H1 (cell line): ENCODE measurements around the gene STAG2. TPM values are rescaled to one million over a fixed set of nuclear protein-coding genes. Genes with fewer than 3 reads are reported as not detected.
A peak's percentile ranks its signal among the peaks of the same experiment; 100 is the strongest.

Source experiments
- CTCF ChIA-PET: fragments of 300-600 bp; sonication (Branson Sonifier 250); formaldehyde crosslinking; loops from one replicate; lab custom pipeline; 2021; ENCODE audit not compliant: partially characterized antibody; lab: Charles Lee
- POLR2A ChIA-PET: fragments of 300-600 bp; sonication (Branson Sonifier 250); formaldehyde crosslinking; loops from one replicate; lab custom pipeline; 2021; ENCODE audit warnings: inconsistent platforms; ENCODE audit not compliant: partially characterized antibody; lab: Charles Lee
- DNase-seq, 2 experiments: peaks; one replicate each; pipeline versions ENCODE4 v3.0.0 to v3.0.0-alpha.2; 2010 to 2022; ENCODE audit warnings: low spot score in 2 of 2, low read depth in 1 of 2, mixed read lengths in 1 of 2
- FAIRE-seq: peaks from 2 replicates; lab custom pipeline; 2011; peaks lifted over from hg19 to GRCh38; lab: Jason Lieb, UNC
- H2AFZ ChIP-seq: 2 replicates; pipeline ENCODE4 v1.8.1; 2012; ENCODE audit warnings: low read length, inconsistent platforms
- H2AK5ac ChIP-seq: 2 replicates; pipeline ENCODE4 v1.6.1; 2013; ENCODE audit warnings: low read depth, low read length
- H2BK120ac ChIP-seq: replicated peaks from 2 replicates; pipeline ENCODE3; 2013; ENCODE audit warnings: low read depth, low read length, inconsistent platforms
- H2BK12ac ChIP-seq: 2 replicates; pipeline ENCODE4 v1.6.1; 2013; ENCODE audit warnings: low read depth, low read length
- H2BK15ac ChIP-seq: 2 replicates; pipeline ENCODE4 v1.6.1; 2013; ENCODE audit warnings: low read length
- H2BK20ac ChIP-seq: 2 replicates; pipeline ENCODE4 v1.6.1; 2013; ENCODE audit warnings: low read length
- H2BK5ac ChIP-seq: 2 replicates; pipeline ENCODE4 v1.6.1; 2013; ENCODE audit warnings: low read depth, low read length
- H3K14ac ChIP-seq: 2 replicates; pipeline ENCODE4 v1.6.1; 2013; ENCODE audit warnings: inconsistent platforms; ENCODE audit not compliant: insufficient read length
- H3K18ac ChIP-seq: 2 replicates; pipeline ENCODE4 v1.6.1; 2013; ENCODE audit warnings: low read length; ENCODE audit errors: extremely low read depth
- H3K23ac ChIP-seq: 2 replicates; pipeline ENCODE4 v1.6.1; 2013; ENCODE audit warnings: inconsistent platforms; ENCODE audit not compliant: insufficient read length
- H3K23me2 ChIP-seq: 2 replicates; pipeline ENCODE4 v1.6.1; 2013; ENCODE audit warnings: low read depth, low read length
- H3K27ac ChIP-seq: 2 replicates; pipeline ENCODE4 v1.6.1; 2011; ENCODE audit warnings: low read depth, low read length, inconsistent platforms
- H3K27me3 ChIP-seq, 4 experiments: replicated peaks in 1 of 4; 1 replicate in 1 of 4; 2 replicates in 3 of 4; pipeline versions ENCODE4 v1.6.1 to v1.8.1; 2011 to 2013; ENCODE audit warnings: low read length in 3 of 4, mild to moderate bottlenecking in 3 of 4, inconsistent platforms in 2 of 4, mixed read lengths in 2 of 4, moderate library complexity in 1 of 4; ENCODE audit not compliant: control insufficient read depth in 3 of 4, insufficient read depth in 3 of 4; ENCODE audit errors: extremely low read depth in 1 of 4
- H3K36me3 ChIP-seq, 4 experiments: 2 replicates each; pipeline versions ENCODE4 v1.6.1 to v1.8.1; 2011 to 2013; ENCODE audit warnings: mild to moderate bottlenecking in 4 of 4, low read length in 3 of 4, moderate library complexity in 2 of 4, control low read depth in 1 of 4, inconsistent platforms in 1 of 4; ENCODE audit not compliant: insufficient read depth in 4 of 4, control insufficient read depth in 2 of 4
- H3K4ac ChIP-seq: replicated peaks from 2 replicates; pipeline ENCODE3; 2013; ENCODE audit warnings: low read length, low read depth, mixed read lengths, inconsistent platforms; ENCODE audit not compliant: insufficient read length
- H3K4me1 ChIP-seq, 4 experiments: replicated peaks in 1 of 4; 1 replicate in 1 of 4; 2 replicates in 3 of 4; pipeline versions ENCODE4 v1.6.1 to v1.8.1; 2011 to 2013; ENCODE audit warnings: low read length in 3 of 4, inconsistent platforms in 2 of 4, mixed read lengths in 1 of 4; ENCODE audit not compliant: insufficient read depth in 4 of 4, control insufficient read depth in 3 of 4
- H3K4me2 ChIP-seq, 2 experiments: 2 replicates each; pipeline versions ENCODE4 v1.6.1 to v1.8.1; 2011 to 2013; ENCODE audit warnings: low read depth in 2 of 2, low read length in 2 of 2, control low read depth in 1 of 2, inconsistent platforms in 1 of 2, mild to moderate bottlenecking in 1 of 2; ENCODE audit not compliant: insufficient read depth in 1 of 2
- H3K4me3 ChIP-seq, 4 experiments: fragments of 200-600, 300-600 bp in 1 of 4; sonication (generic), shearing (Covaris generic), sonication (Bioruptor Twin) in 1 of 4; 2 replicates each; pipeline versions ENCODE4 v1.5.1 to v1.8.1; 2011 to 2016; ENCODE audit warnings: low read length in 4 of 4, low read depth in 3 of 4, control low read depth in 2 of 4, inconsistent platforms in 2 of 4, mild to moderate bottlenecking in 2 of 4, mixed read lengths in 1 of 4, moderate library complexity in 1 of 4; ENCODE audit not compliant: insufficient read depth in 2 of 4; ENCODE audit errors: extremely low read depth in 1 of 4
- H3K56ac ChIP-seq: replicated peaks from 2 replicates; pipeline ENCODE3; 2013; ENCODE audit warnings: low read depth, mild to moderate bottlenecking, mixed read lengths, low read length, inconsistent platforms; ENCODE audit not compliant: insufficient read length
- H3K79me1 ChIP-seq: 2 replicates; pipeline ENCODE4 v1.6.1; 2013; ENCODE audit warnings: low read depth, low read length, control low read depth
- H3K79me2 ChIP-seq, 2 experiments: 2 replicates each; pipeline versions ENCODE4 v1.6.1 to v1.8.1; 2012 to 2013; ENCODE audit warnings: low read length in 2 of 2, mild to moderate bottlenecking in 2 of 2, inconsistent platforms in 1 of 2; ENCODE audit not compliant: insufficient read depth in 2 of 2, control insufficient read depth in 1 of 2
- H3K9ac ChIP-seq, 4 experiments: replicated peaks in 1 of 4; 1 replicate in 1 of 4; 2 replicates in 3 of 4; pipeline versions ENCODE4 v1.6.1 to v1.8.1; 2011 to 2013; ENCODE audit warnings: low read depth in 3 of 4, low read length in 3 of 4, control low read depth in 2 of 4, mild to moderate bottlenecking in 2 of 4, moderate library complexity in 2 of 4, inconsistent platforms in 1 of 4; ENCODE audit errors: extremely low read depth in 1 of 4
- H3K9me3 ChIP-seq, 2 experiments: 2 replicates each; pipeline versions ENCODE4 v1.6.1 to v1.8.1; 2012 to 2013; ENCODE audit warnings: mild to moderate bottlenecking in 2 of 2, moderate library complexity in 2 of 2, control low read depth in 1 of 2, inconsistent platforms in 1 of 2, low read depth in 1 of 2, low read length in 1 of 2, mixed read lengths in 1 of 2; ENCODE audit not compliant: insufficient read depth in 2 of 2
- H4K20me1 ChIP-seq, 2 experiments: replicated peaks in 1 of 2; 2 replicates each; pipeline versions ENCODE3 to v1.8.1; 2011 to 2013; ENCODE audit warnings: inconsistent platforms in 2 of 2, low read length in 2 of 2, mild to moderate bottlenecking in 1 of 2; ENCODE audit not compliant: insufficient read depth in 2 of 2, control insufficient read depth in 1 of 2
- H4K5ac ChIP-seq: 2 replicates; pipeline ENCODE4 v1.6.1; 2013; ENCODE audit warnings: low read length, low read depth, mixed read lengths, inconsistent platforms; ENCODE audit not compliant: insufficient read length
- H4K8ac ChIP-seq: 2 replicates; pipeline ENCODE4 v1.8.0; 2013; ENCODE audit warnings: mild to moderate bottlenecking, moderate library complexity, low read length, inconsistent platforms; ENCODE audit not compliant: insufficient read depth; ENCODE audit errors: extremely low read depth
- H4K91ac ChIP-seq: replicated peaks from 2 replicates; pipeline ENCODE3; 2013; ENCODE audit warnings: low read length, mixed read lengths, inconsistent platforms; ENCODE audit not compliant: insufficient read length
- ATF2 ChIP-seq: IDR thresholded peaks from 2 replicates; pipeline ENCODE4 v1.6.1; 2012; ENCODE audit warnings: low read length, inconsistent platforms
- BACH1 ChIP-seq: IDR thresholded peaks from 2 replicates; pipeline ENCODE4 v1.6.1; 2012; ENCODE audit warnings: low read length, improper control_type of control experiment
- CEBPB ChIP-seq: IDR thresholded peaks from 2 replicates; pipeline ENCODE4 v1.6.1; 2012; ENCODE audit warnings: low read depth, low read length
- CHD2 ChIP-seq: IDR thresholded peaks from 2 replicates; pipeline ENCODE4 v1.6.1; 2012; ENCODE audit warnings: low read length, improper control_type of control experiment
- EP300 ChIP-seq, 2 experiments: IDR thresholded peaks; 1 replicate in 1 of 2; 2 replicates in 1 of 2; pipeline ENCODE4 v1.6.1; 2011 to 2012; ENCODE audit warnings: low read depth in 2 of 2, low read length in 2 of 2, mild to moderate bottlenecking in 2 of 2, borderline replicate concordance in 1 of 2, inconsistent platforms in 1 of 2, moderate library complexity in 1 of 2
- PHF8 ChIP-seq: fragments of 200-600 bp; sonication (generic); conservative IDR thresholded peaks from 2 replicates; pipeline ENCODE4 v1.7.1; 2012; ENCODE audit warnings: low read depth, mild to moderate bottlenecking, inconsistent platforms, low read length, moderate library complexity
- POLR2AphosphoS5 ChIP-seq: IDR thresholded peaks from 2 replicates; pipeline ENCODE4 v1.6.1; 2011; ENCODE audit warnings: low read depth, low read length
- POU5F1 ChIP-seq: IDR thresholded peaks from 2 replicates; pipeline ENCODE4 v1.6.1; 2011; ENCODE audit warnings: low read depth, mild to moderate bottlenecking, low read length, moderate library complexity
- RNF2 ChIP-seq: fragments of 200-900, 300-1000 bp; sonication (generic); IDR thresholded peaks from 2 replicates; pipeline ENCODE4 v1.7.1; 2016; ENCODE audit warnings: borderline replicate concordance, low read depth, mild to moderate bottlenecking, antibody characterized with exemption, low read length; ENCODE audit not compliant: poor library complexity, severe bottlenecking; ENCODE audit errors: missing control alignments
- SIX5 ChIP-seq: IDR thresholded peaks from 2 replicates; pipeline ENCODE4 v1.6.1; 2011; ENCODE audit warnings: mild to moderate bottlenecking, low read depth, low read length
- SP1 ChIP-seq: IDR thresholded peaks from 2 replicates; pipeline ENCODE4 v1.6.1; 2011; ENCODE audit warnings: low read depth, low read length
- SP4 ChIP-seq: IDR thresholded peaks from 2 replicates; pipeline ENCODE4 v1.6.1; 2012; ENCODE audit warnings: low read length, inconsistent platforms
- TEAD4 ChIP-seq: IDR thresholded peaks from 2 replicates; pipeline ENCODE4 v1.6.1; 2012; ENCODE audit warnings: low read depth, low read length, inconsistent platforms, mixed read lengths
- YY1 ChIP-seq: IDR thresholded peaks from 2 replicates; pipeline ENCODE4 v1.6.1; 2011; ENCODE audit warnings: low read depth, mild to moderate bottlenecking, low read length
- WGBS, 2 experiments: shearing (Covaris generic) in 1 of 2; methylation state at CpG; one replicate each; pipeline versions ENCODE4 v1.1.6 to v1.1.7; 2013 to 2015; ENCODE audit warnings: low lambda C conversion rate in 2 of 2, mixed read lengths in 2 of 2, inconsistent platforms in 1 of 2, low coverage in 1 of 2, missing lambda C conversion rate in 1 of 2; ENCODE audit not compliant: insufficient replicate concordance in 2 of 2, insufficient coverage in 1 of 2, insufficient read length in 1 of 2; ENCODE audit errors: extremely low coverage in 1 of 2, missing lambda C conversion rate in 1 of 2; 5-methylcytosine and 5-hydroxymethylcytosine counted together
- polyA plus RNA-seq, 7 experiments: library from polyadenylated mRNA; depleted of rRNA in 3 of 7; stranded (reverse) in 5 of 7; unstranded in 2 of 7; fragments of >200 nt in 5 of 7; fragments of 200-250 nt in 2 of 7; gene quantifications; 1 replicate in 5 of 7; 2 replicates in 1 of 7; 4 replicates in 1 of 7; pipeline versions ENCODE4 v1.2.1 to v1.2.3, GENCODE V29; 2011 to 2013; ENCODE audit warnings: missing spikeins in 2 of 7, mixed read lengths in 2 of 7
- total RNA-seq: library from RNA; stranded (reverse); fragmentation: NEBNext Ultra II Directional; extraction: Animal tissue kit (Norgen Biotek cat#: 25700); gene quantifications from 2 replicates; pipeline ENCODE4 v1.2.1, GENCODE V29; 2021

The STAG2 gene
- total and polyA plus RNA-seq, 2 of the 8 experiments (the other 6 are each of a cell fraction or from before 2014, with no cell fraction given) = 20.3 to 94.9 TPM

- Histone ChIP-seq H2AK5ac (no peak overlapping the region), H4K8ac (no peak overlapping the region), H3K56ac (no peak overlapping the region), H2BK5ac (no peak overlapping the region), H2AFZ (no peak overlapping the region), H3K9me3 (no peaks in the 10 kb centered on the region), H2BK20ac (no peak overlapping the region), H3K23ac (no peak overlapping the region), H3K27me3 (no peaks in the 10 kb centered on the region), H2BK12ac (no peak overlapping the region), H3K79me1 (no peaks in the 10 kb centered on the region), H3K4ac (no peak overlapping the region), H3K79me2 (peaks cover 0 to 21% of the 10 kb centered on the region in 2 experiments; a peak in 2 of 4 replicates), H2BK15ac (no peak overlapping the region), H4K5ac (no peak overlapping the region), H3K4me3 (no peak overlapping the region), H4K91ac (no peak overlapping the region), H3K36me3 (peaks cover 0 to 54% (median 1%) of the 10 kb centered on the region in 4 experiments; a peak in 1 of 8 replicates), H4K20me1 (no peaks in the 10 kb centered on the region), H3K14ac (no peak overlapping the region), H3K23me2 (no peaks in the 10 kb centered on the region), H3K27ac (no peak overlapping the region), H2BK120ac (no peak overlapping the region), H3K9ac (no peak overlapping the region), H3K4me2 (no peak overlapping the region), H3K4me1 (no peaks in the 10 kb centered on the region), H3K18ac (no peak overlapping the region)
- ChIA-PET POLR2A (no interaction called here), CTCF (no interaction called here)
- 100% methylated on average over 1 of the region's 1 CpG; no CpG with 5 or more reads in 1 of the 2 experiments for WGBS, 2 experiments
- DNase-seq (no peak), FAIRE-seq (peak; percentile 74)
- TF ChIP-seq CHD2 (no peak), CEBPB (no peak), SP1 (no peak), POU5F1 (no peak), RNF2 (no peak), PHF8 (no peak), SP4 (no peak), TEAD4 (no peak), POLR2AphosphoS5 (no peak), ATF2 (no peak), BACH1 (no peak), SIX5 (no peak), YY1 (no peak), EP300 (IDR thresholded peaks at IDR 0.05; ENCODE audit: borderline replicate concordance in 1 of 2, low read depth in 2 of 2, low read length in 2 of 2) (no peak)
Observed at GRCh38 chrX:124026529-124026928, 65.0 kb downstream of the STAG2 start.
